Prostate gland (tissue), 2 donors: ENCODE results near the gene TOMM40L. TPM values are rescaled to one million over a fixed set of nuclear protein-coding genes. Genes with fewer than 3 reads are reported as not detected.
A peak's percentile ranks its signal among the peaks of the same experiment; 100 is the strongest.
"Not testable (repeated sequence)": the region's sequence is repeated elsewhere in the genome, so short reads cannot be mapped to it uniquely, and the experiment has no call there.

Source experiments
- DNase-seq: peaks from one replicate; pipeline ENCODE4 v3.0.0-alpha.2; 2019; ENCODE audit warnings: low spot score
- H3K27ac ChIP-seq, 2 donors: fragments of 200-600 bp; sonication (generic); 2 replicates each; pipeline ENCODE4 v1.5.1; 2017 to 2019
- H3K27me3 ChIP-seq: fragments of 200-600 bp; sonication (generic); replicated peaks from 2 replicates; pipeline ENCODE4 v1.5.1; 2019; ENCODE audit not compliant: insufficient read depth
- H3K36me3 ChIP-seq, 2 donors: fragments of 200-600 bp; sonication (generic); 1 replicate in 1 of 2; 2 replicates in 1 of 2; pipeline versions ENCODE4 v1.5.1 to v1.8.1; 2017 to 2019
- H3K4me1 ChIP-seq: fragments of 200-600 bp; sonication (generic); replicated peaks from 2 replicates; pipeline ENCODE4 v1.5.1; 2019
- H3K4me3 ChIP-seq, 2 donors: fragments of 200-600 bp; sonication (generic); 2 replicates each; pipeline ENCODE4 v1.5.1; 2017 to 2019
- H3K9me3 ChIP-seq: fragments of 200-600 bp; sonication (generic); 2 replicates; pipeline ENCODE4 v1.5.1; 2017
- POLR2A ChIP-seq: fragments of 450-650 bp; IDR thresholded peaks from one replicate; pipeline ENCODE4 v1.6.1; 2016; ENCODE audit warnings: antibody characterized with exemption, mild to moderate bottlenecking
- POLR2AphosphoS5 ChIP-seq: sonication (generic); formaldehyde crosslinking; IDR thresholded peaks from one replicate; pipeline ENCODE4 v1.6.1; 2017; ENCODE audit warnings: antibody characterized with exemption
- WGBS: methylation state at CpG from one replicate; pipeline ENCODE4 v1.1.5; 2018; 5-methylcytosine and 5-hydroxymethylcytosine counted together
- intact Hi-C: fragments of 100-400 bp; cut with DNase I; formaldehyde crosslinking; loops from one replicate; pipeline ENCODE4 v1.14.2; 2022
- total RNA-seq, 2 donors: library from RNA; depleted of rRNA; stranded (reverse); fragments of >200 nt; gene quantifications; one replicate each; pipeline ENCODE4 v1.1.0, GENCODE V29; 2016
- TF ChIP-seq, protein P1 (sequence below), 4 experiments: fragments of 200-600 bp in 2 of 4; fragments of 450-650 bp in 2 of 4; sonication (generic) in 2 of 4; IDR thresholded peaks; 1 replicate in 3 of 4; 2 replicates in 1 of 4; pipeline ENCODE4 v1.5.1; 2016 to 2019; ENCODE audit warnings: antibody characterized with exemption in 4 of 4, mild to moderate bottlenecking in 2 of 4, moderate library complexity in 2 of 4

The TOMM40L gene
- total RNA-seq, 2 donors from 2014 or later = 7.5 to 15.6 TPM

DNA sequence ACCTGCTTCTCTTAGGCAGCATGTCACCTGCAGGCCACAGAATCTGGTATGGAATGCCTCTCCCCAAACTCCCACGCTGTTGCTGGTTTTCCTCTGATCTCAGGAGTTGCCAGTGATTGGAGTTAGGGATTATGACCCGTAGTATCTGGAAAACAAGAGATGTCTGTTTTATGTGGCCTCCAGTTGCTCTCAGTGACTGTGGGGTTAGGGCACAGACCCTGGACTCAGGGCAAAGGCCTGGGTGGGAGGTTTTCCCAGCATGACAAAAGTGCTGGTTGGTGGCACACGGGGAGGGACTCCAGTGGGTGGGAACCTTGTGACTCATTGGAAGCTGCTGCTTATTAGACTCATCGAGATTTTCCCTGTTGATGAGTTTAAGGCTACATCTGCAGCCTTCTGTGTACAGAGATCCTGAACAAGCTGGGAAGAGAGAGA is 12.2 kb downstream of the TOMM40L start, which contains the start of gene NR1I3:
Gene NR1I3 (minus strand): TSS at position 165 of the 435 bp plus-strand sequence. CDS start 1,638 bp downstream, outside the sequence.
- 65% methylated on average over 4 of the region's 4 CpGs for WGBS

DNA sequence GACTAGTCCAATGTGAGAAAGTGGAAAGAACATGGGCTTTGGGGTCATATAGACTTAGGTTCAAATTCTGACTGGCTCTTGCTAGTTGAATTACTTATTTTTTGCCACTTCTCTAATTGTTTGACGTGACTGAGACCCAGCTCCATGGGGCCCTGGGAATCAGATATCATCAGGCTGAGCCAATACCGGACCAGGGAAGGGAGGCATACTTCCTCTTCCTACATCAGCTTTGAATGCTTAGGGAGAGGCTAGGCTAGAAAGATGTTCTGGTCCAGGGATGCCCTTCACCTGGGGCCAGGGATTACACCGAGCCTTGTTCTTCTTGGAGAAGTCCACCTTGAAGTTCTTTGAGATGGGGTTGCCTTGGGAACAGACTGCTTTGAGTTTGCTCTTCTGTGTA is 15.8 kb downstream of the TOMM40L start:
- Histone ChIP-seq H3K4me3 (no peak overlapping the region), H3K36me3 (no peaks in the 10 kb centered on the region), H3K27me3 (no peaks in the 10 kb centered on the region), H3K4me1 (no peaks in the 10 kb centered on the region), H3K9me3 (no peaks in the 10 kb centered on the region), H3K27ac (no peak overlapping the region)
- TF ChIP-seq, protein P1, sequence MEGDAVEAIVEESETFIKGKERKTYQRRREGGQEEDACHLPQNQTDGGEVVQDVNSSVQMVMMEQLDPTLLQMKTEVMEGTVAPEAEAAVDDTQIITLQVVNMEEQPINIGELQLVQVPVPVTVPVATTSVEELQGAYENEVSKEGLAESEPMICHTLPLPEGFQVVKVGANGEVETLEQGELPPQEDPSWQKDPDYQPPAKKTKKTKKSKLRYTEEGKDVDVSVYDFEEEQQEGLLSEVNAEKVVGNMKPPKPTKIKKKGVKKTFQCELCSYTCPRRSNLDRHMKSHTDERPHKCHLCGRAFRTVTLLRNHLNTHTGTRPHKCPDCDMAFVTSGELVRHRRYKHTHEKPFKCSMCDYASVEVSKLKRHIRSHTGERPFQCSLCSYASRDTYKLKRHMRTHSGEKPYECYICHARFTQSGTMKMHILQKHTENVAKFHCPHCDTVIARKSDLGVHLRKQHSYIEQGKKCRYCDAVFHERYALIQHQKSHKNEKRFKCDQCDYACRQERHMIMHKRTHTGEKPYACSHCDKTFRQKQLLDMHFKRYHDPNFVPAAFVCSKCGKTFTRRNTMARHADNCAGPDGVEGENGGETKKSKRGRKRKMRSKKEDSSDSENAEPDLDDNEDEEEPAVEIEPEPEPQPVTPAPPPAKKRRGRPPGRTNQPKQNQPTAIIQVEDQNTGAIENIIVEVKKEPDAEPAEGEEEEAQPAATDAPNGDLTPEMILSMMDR (IDR thresholded peaks at IDR 0.05) = no peak
- TF ChIP-seq POLR2A (no peak), POLR2AphosphoS5 (no peak)
- 86% methylated on average over 3 of the region's 3 CpGs for WGBS
- no peak for DNase-seq
- intact Hi-C loops = no loop called here

More for the DNA sequence above, 12.2 kb downstream of the TOMM40L start, which contains the start of gene NR1I3:
- no peaks in the 10 kb centered on the region for H3K27me3 ChIP-seq
- no peaks in the 10 kb centered on the region for H3K4me1 ChIP-seq
- no peak for DNase-seq
- no peak for TF ChIP-seq POLR2A
- TF ChIP-seq, protein P1 (IDR thresholded peaks at IDR 0.05) = no peak
- TF ChIP-seq POLR2AphosphoS5 = no peak
- no peaks in the 10 kb centered on the region for H3K36me3 ChIP-seq
- intact Hi-C loops = no loop called here
- H3K27ac ChIP-seq = no peak within 1 kb of the TSS
- no peak within 1 kb of the TSS for H3K4me3 ChIP-seq
- no peaks in the 10 kb centered on the region for H3K9me3 ChIP-seq

DNA sequence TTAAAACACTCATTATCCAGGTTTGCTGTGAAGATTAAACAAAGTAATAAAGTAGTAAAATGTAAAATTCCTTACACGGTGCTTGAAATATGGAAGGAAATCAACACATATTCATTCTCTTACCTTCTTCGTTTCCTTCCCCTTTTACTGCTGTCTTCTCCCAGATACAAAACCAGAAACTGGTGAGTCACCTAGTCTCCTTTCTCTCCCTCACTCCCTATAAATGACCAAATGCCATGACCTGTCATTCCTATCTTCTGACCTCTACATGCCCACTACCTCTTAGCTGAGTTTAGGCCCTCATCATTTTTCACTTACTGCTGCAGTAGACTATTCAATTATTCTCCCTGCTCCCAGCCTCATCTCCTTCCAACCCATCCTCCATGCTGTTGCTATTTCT is 16.5 kb downstream of the TOMM40L start:
- no peak for DNase-seq
- TF ChIP-seq POLR2A = no peak
- no peak for TF ChIP-seq POLR2AphosphoS5
- TF ChIP-seq, protein P1 (IDR thresholded peaks at IDR 0.05) = no peak
- Histone ChIP-seq H3K27me3 (no peaks in the 10 kb centered on the region), H3K4me3 (no peak overlapping the region), H3K36me3 (no peaks in the 10 kb centered on the region), H3K27ac (no peak overlapping the region), H3K9me3 (no peaks in the 10 kb centered on the region), H3K4me1 (no peaks in the 10 kb centered on the region)
- 63% methylated on average over 2 of the region's 2 CpGs for WGBS
- intact Hi-C loops = no loop called here

DNA sequence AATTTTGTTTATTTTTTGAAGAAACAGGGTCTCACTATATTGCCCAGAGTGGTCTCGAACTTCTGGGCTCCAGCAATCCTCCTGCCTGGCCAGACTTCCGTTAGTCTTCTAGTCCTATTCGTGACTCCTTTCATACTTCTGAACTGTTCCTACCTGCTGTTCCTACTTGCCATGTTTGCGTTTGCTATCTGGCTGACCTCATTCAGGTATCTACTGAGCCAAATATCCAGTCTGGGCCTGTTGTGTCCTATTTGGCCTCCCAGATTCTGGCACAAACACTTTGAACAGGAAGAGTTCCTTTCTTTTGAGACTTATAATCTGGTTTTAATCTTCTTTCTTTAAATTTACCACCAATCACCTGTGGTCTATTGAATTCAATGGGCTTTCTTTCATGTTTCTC is 19.0 kb downstream of the TOMM40L start:
- H3K27me3 ChIP-seq = no peaks in the 10 kb centered on the region
- 50% methylated on average over 4 of the region's 4 CpGs for WGBS
- no peaks in the 10 kb centered on the region for H3K4me1 ChIP-seq
- no peak overlapping the region for H3K27ac ChIP-seq
- TF ChIP-seq POLR2A (no peak), POLR2AphosphoS5 (peak; percentile 72)
- TF ChIP-seq, protein P1 (IDR thresholded peaks at IDR 0.05) = no peak
- intact Hi-C loops = no loop called here
- no peak overlapping the region for H3K4me3 ChIP-seq
- no peaks in the 10 kb centered on the region for H3K36me3 ChIP-seq
- DNase-seq = peak; percentile 72
- no peaks in the 10 kb centered on the region for H3K9me3 ChIP-seq

DNA sequence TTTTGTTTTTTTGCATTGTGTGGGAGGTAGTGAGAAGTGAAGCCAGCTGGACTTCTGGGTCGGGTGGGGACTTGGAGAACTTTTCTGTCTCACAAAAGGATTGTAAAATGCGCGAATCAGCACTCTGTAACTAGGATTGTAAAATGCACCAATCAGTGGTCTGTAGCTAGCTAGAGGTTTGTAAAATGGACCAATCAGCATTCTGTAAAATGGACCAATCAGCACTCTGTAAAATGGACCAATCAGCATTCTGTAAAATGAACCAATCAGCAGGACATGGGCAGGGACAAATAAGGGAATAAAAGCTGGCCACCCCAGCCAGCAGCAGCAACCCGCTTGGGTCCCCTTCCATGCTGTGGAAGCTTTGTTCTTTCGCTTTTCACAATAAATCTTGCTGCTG is 24.2 kb downstream of the TOMM40L start:
- intact Hi-C loops, H3K9me3 ChIP-seq: not testable (repeated sequence)
- 69% methylated on average over 5 of the region's 5 CpGs for WGBS

More for the DNA sequence above, 24.2 kb downstream of the TOMM40L start:
- not testable (repeated sequence) for H3K27me3 ChIP-seq, H3K27ac ChIP-seq, H3K4me3 ChIP-seq, H3K4me1 ChIP-seq, H3K36me3 ChIP-seq, DNase-seq
